ENCODE results near the gene RBMS3. TPM values are rescaled to one million over a fixed set of nuclear protein-coding genes. Genes with fewer than 3 reads are reported as not detected.

RBMS3 gene
- total RNA-seq, 1 experiment from 2014 or later = 8.7 TPM

- TF ChIP-seq AFF4 (CRISPR knock-in tag; IDR thresholded peaks at IDR 0.05; ENCODE audit: borderline replicate concordance) (no peak), FOXP4 (CRISPR knock-in tag; IDR thresholded peaks at IDR 0.05) (no peak), OVOL2 (CRISPR knock-in tag; IDR thresholded peaks at IDR 0.05; ENCODE audit: borderline replicate concordance) (no peak), PRRX2 (CRISPR knock-in tag; IDR thresholded peaks at IDR 0.05) (no peak)
Observed at GRCh38 chr3:30034246-30034991, 753.5 kb downstream of the RBMS3 start (continued).

GRCh38 chr3:30035935-30036567 lies 755.2 kb downstream of the RBMS3 start:
- Mint-ChIP-seq H3K4me3 (no peak overlapping the region), H3K27me3 (ENCODE audit: low read depth) (no peaks in the 10 kb centered on the region), H3K4me1 (peaks cover 5% of the 10 kb centered on the region), H3K36me3 (no peaks in the 10 kb centered on the region), H3K9me3 (peaks cover 5% of the 10 kb centered on the region; the same call in 1 of the 2 replicates), H3K27ac (no peak overlapping the region)
- POLR2A ChIA-PET = no interaction called here
- DNase-seq (ENCODE audit: low spot score) = no peak
- ATAC-seq = no peak
- CTCF ChIA-PET = no interaction called here
- TF ChIP-seq ZNF138 (CRISPR knock-in tag; conservative IDR thresholded peaks at IDR 0.05) (no peak), USF2 (CRISPR knock-in tag; IDR thresholded peaks at IDR 0.05) (no peak), ZNF416 (CRISPR knock-in tag; IDR thresholded peaks at IDR 0.05) (no peak), AR (CRISPR knock-in tag; IDR thresholded peaks at IDR 0.05) (no peak), IRF2 (CRISPR knock-in tag; IDR thresholded peaks at IDR 0.05; ENCODE audit: borderline replicate concordance, low read depth) (no peak), SMAD3 (CRISPR knock-in tag; IDR thresholded peaks at IDR 0.05; ENCODE audit: borderline replicate concordance) (no peak), KAT7 (CRISPR knock-in tag; IDR thresholded peaks at IDR 0.05; ENCODE audit: borderline replicate concordance) (no peak), RELA (CRISPR knock-in tag; IDR thresholded peaks at IDR 0.05; ENCODE audit: borderline replicate concordance) (no peak), NFYB (CRISPR knock-in tag; conservative IDR thresholded peaks at IDR 0.05; ENCODE audit: low read depth) (no peak), ZMAT4 (CRISPR knock-in tag; IDR thresholded peaks at IDR 0.05) (no peak), TEAD1 (CRISPR knock-in tag; IDR thresholded peaks at IDR 0.05) (no peak), MAX (CRISPR knock-in tag; IDR thresholded peaks at IDR 0.05) (no peak), TCF7 (CRISPR knock-in tag; IDR thresholded peaks at IDR 0.05; ENCODE audit: low read depth) (no peak), AFF4 (CRISPR knock-in tag; IDR thresholded peaks at IDR 0.05; ENCODE audit: borderline replicate concordance) (no peak), NFE2L1 (CRISPR knock-in tag; IDR thresholded peaks at IDR 0.05) (no peak), NR1H2 (CRISPR knock-in tag; IDR thresholded peaks at IDR 0.05) (no peak)

Measured in WTC11 (cell line).